HG02885 (cell line): ENCODE measurements around the gene FNDC11.

Source experiments
- ATAC-seq: cut with Tn5 transposase; IDR thresholded peaks from one replicate; pipeline ENCODE4 v1.9.1; 2021; ENCODE audit warnings: mild to moderate bottlenecking; ENCODE audit not compliant: unreplicated experiment, poor library complexity

The FNDC11 gene

GRCh38 chr20:63577317-63577894 lies 23.4 kb downstream of the FNDC11 start:
- ATAC-seq: no peak

DNA sequence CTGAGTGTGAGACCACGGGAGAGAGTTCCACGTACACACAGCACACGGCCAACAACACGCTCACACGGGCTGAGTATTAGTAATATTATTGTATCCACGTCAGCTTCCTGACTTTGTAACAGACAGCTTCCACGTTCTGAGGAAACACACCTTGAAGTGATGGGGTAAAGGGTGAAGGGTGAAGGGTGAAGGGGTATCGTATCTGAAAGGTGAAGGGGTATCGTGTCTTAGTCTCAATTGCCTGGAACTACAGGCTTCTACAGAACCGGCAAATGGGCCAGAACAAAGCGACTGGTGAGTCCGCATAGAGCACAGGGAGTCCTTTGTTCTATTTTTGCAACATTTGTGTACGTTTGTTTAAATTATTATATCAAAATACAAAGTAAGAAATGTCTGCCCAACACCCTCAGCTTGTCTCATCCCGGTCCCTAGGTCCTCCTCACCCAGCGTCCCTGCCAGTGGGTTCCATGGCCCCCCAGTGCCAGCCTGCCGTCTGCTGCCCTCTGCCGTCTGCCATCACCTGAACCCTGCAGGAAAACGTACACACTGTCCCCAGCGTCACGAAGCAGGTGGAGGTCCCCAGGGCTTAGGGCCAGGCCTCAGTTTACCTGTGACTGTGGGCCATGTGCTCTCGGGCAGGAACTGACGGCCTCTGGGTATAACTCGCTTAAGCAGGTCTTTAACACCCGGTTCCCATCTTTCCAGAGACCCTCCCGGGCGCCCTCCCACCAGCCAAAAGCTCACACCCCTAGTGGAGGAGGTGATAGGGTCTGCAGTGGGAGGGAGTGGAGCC lies 24.5 kb downstream of the FNDC11 start:
- ATAC-seq: no peak

GRCh38 chr20:63579017-63579694 lies 25.2 kb downstream of the FNDC11 start:
- no peak for ATAC-seq

- ATAC-seq: no peak
Observed at GRCh38 chr20:63580796-63581461, 27.0 kb downstream of the FNDC11 start.

GRCh38 chr20:63582382-63583063 lies 28.6 kb downstream of the FNDC11 start:
- no peak for ATAC-seq

DNA sequence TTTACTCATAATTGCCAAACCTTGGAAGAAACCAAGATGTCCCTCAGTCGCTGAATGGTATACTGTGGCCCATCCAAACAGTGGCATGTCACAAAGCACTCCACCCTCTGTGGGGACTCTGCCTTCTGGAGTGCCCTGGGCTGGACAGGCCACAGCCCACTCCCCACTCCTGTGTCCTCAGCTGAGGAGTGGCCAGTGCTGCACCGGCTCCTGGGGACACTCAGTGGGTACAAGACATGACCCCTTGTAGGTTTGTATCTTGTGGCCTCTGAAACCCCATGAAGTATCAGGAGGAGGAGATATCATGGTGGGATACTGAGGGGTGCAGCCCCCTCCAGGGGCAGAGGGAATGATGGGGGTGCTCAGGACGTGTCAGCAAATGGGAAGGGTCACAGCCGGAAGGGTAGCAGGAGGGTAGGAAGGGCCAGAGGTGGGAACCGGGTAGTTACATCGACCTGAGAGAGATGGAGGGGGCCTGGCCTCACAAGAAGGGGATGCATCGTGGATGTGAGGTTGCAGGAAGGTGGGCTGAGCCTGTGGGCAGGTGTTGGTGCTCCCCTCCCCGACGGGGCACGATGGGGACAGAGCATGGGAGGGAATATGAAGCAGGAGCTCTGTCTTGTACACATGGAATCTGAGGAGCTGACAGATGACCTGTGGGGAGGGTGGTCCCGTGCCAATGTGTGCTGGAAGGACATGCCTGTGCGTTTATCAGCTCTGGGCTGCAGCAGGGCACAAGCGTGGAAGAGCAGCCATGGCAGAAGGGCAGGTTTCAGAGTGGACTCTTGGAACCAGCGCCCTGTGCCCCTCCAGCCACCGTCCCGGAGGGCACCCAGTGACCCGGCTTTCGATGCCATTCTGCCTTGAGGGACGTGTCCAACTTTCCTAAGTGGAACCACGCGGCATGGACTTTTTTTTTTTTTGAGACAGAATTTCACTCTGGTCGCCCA lies 31.9 kb downstream of the FNDC11 start:
- no peak for ATAC-seq

DNA sequence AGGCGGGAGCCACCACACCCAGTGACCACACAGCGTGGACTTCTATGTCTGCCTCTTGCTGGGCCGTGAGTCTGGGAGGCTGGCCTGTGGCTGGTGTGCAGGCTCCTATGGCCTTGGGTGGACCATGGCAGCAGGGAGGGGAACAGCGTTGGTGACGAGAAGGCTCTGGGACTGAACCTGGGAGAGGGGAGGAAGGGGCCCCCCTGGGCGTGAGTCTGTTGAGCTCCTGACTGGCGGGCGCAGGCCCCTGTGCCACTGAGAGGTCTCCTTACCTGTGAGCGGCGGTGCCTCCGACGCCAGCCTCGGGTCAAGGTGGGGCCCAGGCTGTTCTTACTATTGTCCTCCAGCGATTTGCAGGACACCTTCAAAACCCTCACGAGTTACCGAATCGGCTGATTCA lies 32.8 kb downstream of the FNDC11 start:
- ATAC-seq: no peak

DNA sequence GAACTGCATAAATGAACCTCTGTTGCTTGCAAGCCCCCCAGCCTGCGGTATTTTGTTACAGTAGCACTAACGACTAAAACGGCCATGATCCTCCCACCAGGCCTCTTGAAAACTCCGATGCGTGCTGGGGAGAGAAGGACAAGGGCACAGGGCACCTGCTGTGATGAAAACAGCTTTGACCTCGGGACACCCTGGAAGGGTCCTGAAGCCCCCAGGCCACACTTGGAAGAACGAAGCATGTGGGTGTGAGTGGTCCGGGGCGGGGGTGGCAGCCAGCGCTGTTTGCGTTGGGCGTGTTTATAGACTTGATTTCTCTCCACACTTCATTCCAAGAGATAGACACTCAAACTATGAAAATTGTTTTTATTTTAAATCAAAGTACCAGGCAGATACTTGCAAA lies 33.3 kb downstream of the FNDC11 start:
- ATAC-seq: no peak

- ATAC-seq: no peak
Observed at GRCh38 chr20:63587776-63588591, 34.0 kb downstream of the FNDC11 start.

DNA sequence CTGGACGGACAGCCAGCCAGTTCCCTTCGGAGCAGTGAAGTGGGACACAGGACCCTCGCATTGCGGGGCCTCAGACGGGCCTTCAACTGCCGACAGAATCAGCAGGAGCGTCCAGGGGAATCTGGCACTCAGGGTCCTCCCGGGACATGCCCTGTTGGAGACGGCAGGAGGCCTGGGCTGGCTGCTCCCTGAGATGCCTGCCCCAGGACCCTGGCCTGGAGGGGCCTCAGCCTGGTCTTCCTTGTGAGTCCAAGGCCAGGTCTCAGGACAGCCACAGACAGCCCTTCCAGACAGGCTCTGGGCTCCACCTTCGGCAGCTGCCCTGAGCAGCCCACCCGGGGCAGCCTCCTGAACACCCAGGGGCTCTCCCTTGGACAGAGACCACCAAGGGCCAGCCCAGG lies 34.7 kb downstream of the FNDC11 start:
- ATAC-seq: no peak

- ATAC-seq: no peak
Observed at GRCh38 chr20:63589261-63590217, 35.6 kb downstream of the FNDC11 start.

- ATAC-seq: no peak
Observed at GRCh38 chr20:63590218-63591146, 36.5 kb downstream of the FNDC11 start.

- no peak for ATAC-seq
Observed at GRCh38 chr20:63591147-63591533, 37.2 kb downstream of the FNDC11 start.

DNA sequence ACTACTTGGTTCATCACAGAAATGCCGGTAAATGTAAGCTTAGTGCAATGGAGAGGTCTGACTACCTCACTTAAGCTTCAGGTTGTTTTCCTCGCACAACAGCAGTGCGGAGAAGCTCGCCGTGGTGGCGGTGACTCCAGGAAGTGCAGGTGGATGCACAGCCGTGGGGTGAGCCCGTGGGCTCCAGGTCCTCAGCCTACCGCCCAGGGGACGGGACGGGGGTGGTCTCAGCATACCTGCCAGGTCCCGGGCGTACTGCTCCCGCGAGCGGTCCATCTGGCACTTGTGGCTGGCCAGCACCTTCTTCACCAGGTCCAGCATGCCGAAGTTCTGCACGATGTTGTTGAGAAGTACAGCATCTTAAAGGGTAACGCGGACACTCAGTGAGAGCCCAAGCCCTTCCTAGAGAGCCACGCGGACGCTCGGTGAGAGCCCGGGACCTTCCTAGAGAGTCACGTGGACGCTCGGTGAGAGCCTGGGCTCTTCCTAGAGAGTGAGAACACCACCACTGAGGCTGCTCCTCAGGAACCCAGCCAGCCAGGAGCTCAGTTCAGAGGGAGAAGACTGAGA lies 37.9 kb downstream of the FNDC11 start:
- ATAC-seq: no peak

DNA sequence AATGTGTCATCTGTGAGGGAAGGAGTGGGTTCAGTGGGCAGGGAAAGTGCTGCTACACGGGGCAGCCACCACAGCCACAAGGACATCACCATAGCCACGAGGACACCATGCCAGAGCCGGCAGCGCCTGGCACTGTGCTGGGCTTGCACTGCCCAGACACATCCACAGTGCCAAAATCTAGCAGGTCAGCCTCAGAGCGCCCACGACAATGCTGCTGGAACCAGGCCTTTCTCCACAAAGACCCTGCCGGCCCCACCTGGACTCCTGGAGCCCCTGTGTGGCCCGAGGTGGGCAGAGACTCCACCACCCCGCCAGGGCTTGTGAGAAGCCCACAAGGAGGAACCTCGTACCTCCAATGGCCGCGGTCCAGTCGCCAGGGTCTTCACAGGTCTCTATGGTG lies 38.7 kb downstream of the FNDC11 start:
- no peak for ATAC-seq

DNA sequence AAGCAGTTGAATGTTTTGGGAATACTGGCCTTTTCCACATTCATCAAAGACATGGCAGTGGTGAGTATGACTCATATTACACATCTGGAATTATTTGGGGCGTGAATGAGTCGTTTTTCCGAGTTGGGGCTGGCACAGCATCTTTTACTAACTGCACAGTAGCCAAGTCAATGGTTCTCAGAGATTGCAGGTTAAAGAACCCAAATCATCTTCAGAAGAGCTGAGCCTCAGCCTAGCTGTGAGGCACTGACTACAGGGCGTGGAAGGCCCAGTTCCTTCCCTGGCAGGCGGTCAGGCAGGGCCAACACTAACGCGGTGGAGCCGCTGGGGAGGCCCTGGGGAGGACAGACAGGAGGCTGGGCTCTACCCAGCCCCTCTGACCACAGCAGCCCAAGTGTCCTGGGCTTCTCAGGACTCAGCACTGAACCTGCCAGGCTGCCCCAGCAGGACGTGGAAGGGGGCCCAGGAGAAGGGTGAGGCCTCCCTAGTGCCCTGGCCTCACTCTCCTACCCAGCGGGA lies 40.1 kb downstream of the FNDC11 start:
- ATAC-seq: no peak
